ENCODE results near the gene ARL6IP4. TPM values are rescaled to one million over a fixed set of nuclear protein-coding genes. Genes with fewer than 3 reads are reported as not detected.

The ARL6IP4 gene
- total RNA-seq, 1 donor from 2014 or later, result 155 TPM

- intact Hi-C loops (cut with micrococcal nuclease), result loop anchor here (1.0 kb wide), 1 partner anchor 50 kb away; no protein-coding TSS in a partner anchor
- no peak for DNase-seq (ENCODE audit: low spot score)
- no peaks in the 10 kb centered on the region for H3K27me3 Mint-ChIP-seq (ENCODE audit: insufficient read depth)
Measured at GRCh38 chr12:123024819-123025391, 44.4 kb downstream of the ARL6IP4 start.

DNA sequence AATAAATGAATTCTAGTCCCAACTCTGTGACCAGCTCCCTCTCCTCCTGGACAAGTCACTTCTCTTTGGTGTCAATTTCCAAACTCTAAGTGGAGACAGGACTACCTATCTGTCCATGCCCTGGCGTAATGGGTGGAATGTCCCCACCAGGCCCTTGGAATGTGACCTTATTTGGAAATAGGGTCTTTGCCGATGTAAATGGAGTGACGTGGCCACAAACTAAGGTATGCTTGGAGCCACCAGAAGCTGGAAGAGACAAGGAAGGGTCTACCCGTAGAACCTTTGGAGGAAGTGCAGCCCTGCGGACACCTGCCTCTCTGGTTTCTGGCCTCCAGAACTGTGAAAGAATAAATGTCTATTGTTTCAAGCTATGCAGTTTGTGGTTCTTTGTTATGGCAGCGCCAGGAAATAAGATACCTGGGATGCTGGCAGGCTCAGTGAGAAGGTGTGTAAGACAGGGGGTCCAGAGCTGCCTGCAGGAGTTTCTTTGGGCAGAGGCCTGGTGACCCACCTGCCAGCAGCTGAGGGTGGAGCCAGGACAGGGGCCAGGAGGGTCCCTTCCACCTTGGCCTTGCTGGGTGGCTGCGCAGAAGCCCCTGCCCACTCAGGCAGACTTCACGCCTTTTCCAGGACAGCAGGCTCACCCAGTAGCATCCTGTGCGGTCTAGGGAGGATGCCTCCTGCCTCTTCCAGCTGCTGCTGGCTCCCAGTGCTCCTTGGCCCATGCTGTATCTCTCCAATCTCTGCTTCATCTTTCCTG is 45.8 kb downstream of the ARL6IP4 start:
- Mint-ChIP-seq H3K4me1 (ENCODE audit: low read depth) (peaks cover 17% of the 10 kb centered on the region), H3K4me3 (no peak overlapping the region), H3K27ac (no peak overlapping the region), H3K9me3 (no peaks in the 10 kb centered on the region), H3K36me3 (ENCODE audit: low read depth) (no peaks in the 10 kb centered on the region), H3K27me3 (ENCODE audit: insufficient read depth) (no peaks in the 10 kb centered on the region)
- intact Hi-C loops (cut with micrococcal nuclease), result no loop called here
- DNase-seq (ENCODE audit: low spot score), result no peak

More at GRCh38 chr12:123024819-123025391, 44.4 kb downstream of the ARL6IP4 start:
- peak overlapping the region; percentile 9 for H3K4me3 Mint-ChIP-seq
- peaks cover 17% of the 10 kb centered on the region for H3K4me1 Mint-ChIP-seq (ENCODE audit: low read depth)
- no peaks in the 10 kb centered on the region for H3K9me3 Mint-ChIP-seq
- peak overlapping the region; percentile 62 for H3K27ac Mint-ChIP-seq
- no peaks in the 10 kb centered on the region for H3K36me3 Mint-ChIP-seq (ENCODE audit: low read depth)

- H3K9me3 Mint-ChIP-seq, result no peaks in the 10 kb centered on the region
- DNase-seq (ENCODE audit: low spot score), result no peak
- H3K27ac Mint-ChIP-seq, result no peak overlapping the region
- H3K27me3 Mint-ChIP-seq (ENCODE audit: insufficient read depth), result no peaks in the 10 kb centered on the region
- intact Hi-C loops (cut with micrococcal nuclease), result no loop called here
- H3K36me3 Mint-ChIP-seq (ENCODE audit: low read depth), result peaks cover 3% of the 10 kb centered on the region
- H3K4me1 Mint-ChIP-seq (ENCODE audit: low read depth), result peaks cover 17% of the 10 kb centered on the region
- no peak overlapping the region for H3K4me3 Mint-ChIP-seq
Measured at GRCh38 chr12:123027726-123028445, 47.4 kb downstream of the ARL6IP4 start.

GRCh38 chr12:123028475-123028874 is 48.0 kb downstream of the ARL6IP4 start:
- no peak for DNase-seq (ENCODE audit: low spot score)
- intact Hi-C loops (cut with micrococcal nuclease), result no loop called here
- Mint-ChIP-seq H3K27ac (no peak overlapping the region), H3K4me3 (no peak overlapping the region), H3K27me3 (ENCODE audit: insufficient read depth) (no peaks in the 10 kb centered on the region), H3K4me1 (ENCODE audit: low read depth) (peaks cover 21% of the 10 kb centered on the region), H3K36me3 (ENCODE audit: low read depth) (peaks cover 7% of the 10 kb centered on the region), H3K9me3 (no peaks in the 10 kb centered on the region)

DNA sequence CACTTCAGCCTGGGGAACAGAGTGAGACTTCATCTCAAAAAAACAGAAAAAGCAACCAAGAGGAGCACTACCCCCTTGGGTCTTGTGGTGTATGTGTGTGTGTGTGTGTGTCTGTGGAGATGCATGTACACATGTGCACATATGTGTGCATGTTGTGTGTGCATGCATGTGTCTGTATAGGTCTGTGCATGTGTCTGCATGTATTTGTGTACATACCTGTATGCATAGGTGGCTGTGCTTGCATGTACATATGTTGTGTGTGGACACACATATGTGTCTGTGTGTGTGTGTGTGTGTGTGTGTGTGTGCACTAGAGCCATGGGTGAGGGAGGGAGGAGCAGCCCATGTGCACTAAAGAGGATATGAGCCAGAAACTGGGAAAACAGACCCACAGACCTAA is 49.1 kb downstream of the ARL6IP4 start:
- intact Hi-C loops (cut with micrococcal nuclease), result no loop called here
- no peak overlapping the region for H3K27ac Mint-ChIP-seq
- DNase-seq (ENCODE audit: low spot score), result no peak
- no peaks in the 10 kb centered on the region for H3K9me3 Mint-ChIP-seq
- peaks cover 21% of the 10 kb centered on the region for H3K4me1 Mint-ChIP-seq (ENCODE audit: low read depth)
- peaks cover 14% of the 10 kb centered on the region for H3K36me3 Mint-ChIP-seq (ENCODE audit: low read depth)
- H3K4me3 Mint-ChIP-seq, result no peak overlapping the region
- H3K27me3 Mint-ChIP-seq (ENCODE audit: insufficient read depth), result no peaks in the 10 kb centered on the region

GRCh38 chr12:123030686-123031085 is 50.2 kb downstream of the ARL6IP4 start:
- Mint-ChIP-seq H3K27ac (no peak overlapping the region), H3K4me3 (no peak overlapping the region), H3K27me3 (ENCODE audit: insufficient read depth) (no peaks in the 10 kb centered on the region), H3K36me3 (ENCODE audit: low read depth) (peaks cover 14% of the 10 kb centered on the region), H3K9me3 (no peaks in the 10 kb centered on the region), H3K4me1 (ENCODE audit: low read depth) (peaks cover 19% of the 10 kb centered on the region)
- DNase-seq (ENCODE audit: low spot score), result no peak
- intact Hi-C loops (cut with micrococcal nuclease), result no loop called here

DNA sequence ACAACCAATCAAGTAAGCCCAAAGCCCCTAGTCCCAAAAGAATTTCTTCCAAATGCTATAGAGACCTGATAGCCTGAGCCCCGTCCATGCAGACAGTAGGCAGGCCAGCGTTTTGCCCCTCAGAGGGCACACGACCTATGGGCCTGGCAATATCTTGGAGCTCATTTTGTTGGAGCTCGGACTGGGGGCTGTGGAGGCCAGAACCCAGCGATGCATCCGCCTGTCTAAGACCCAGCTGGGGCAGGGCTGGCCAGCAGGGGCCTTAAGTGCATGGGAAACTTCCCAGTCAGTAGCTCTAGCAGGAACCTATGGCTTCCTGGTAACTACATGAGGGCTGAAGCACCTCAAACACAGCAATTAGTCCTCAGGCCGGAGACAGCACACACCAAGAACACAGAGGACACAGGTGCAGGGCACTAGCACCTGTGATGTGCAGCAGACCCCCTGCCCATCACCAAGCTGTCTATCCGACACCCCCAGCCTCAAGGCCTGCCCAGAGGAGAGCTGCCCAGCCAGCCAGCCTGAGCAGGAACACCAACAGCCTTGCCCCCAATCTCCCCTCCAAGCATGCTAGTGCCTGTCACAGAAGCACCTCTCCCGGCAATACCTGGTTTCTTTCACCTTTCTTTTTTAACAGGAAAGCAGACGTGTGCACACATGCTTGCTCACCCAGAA is 50.8 kb downstream of the ARL6IP4 start:
- peaks cover 19% of the 10 kb centered on the region for H3K4me1 Mint-ChIP-seq (ENCODE audit: low read depth)
- intact Hi-C loops (cut with micrococcal nuclease), result no loop called here

More for the DNA sequence above, 50.8 kb downstream of the ARL6IP4 start:
- no peak for DNase-seq (ENCODE audit: low spot score)
- H3K9me3 Mint-ChIP-seq, result no peaks in the 10 kb centered on the region
- H3K4me3 Mint-ChIP-seq, result no peak overlapping the region
- H3K36me3 Mint-ChIP-seq (ENCODE audit: low read depth), result peaks cover 14% of the 10 kb centered on the region
- H3K27me3 Mint-ChIP-seq (ENCODE audit: insufficient read depth), result no peaks in the 10 kb centered on the region
- H3K27ac Mint-ChIP-seq, result no peak overlapping the region

Other genes starting within 250 kb of the ARL6IP4 start
- gene HCAR1, start 249.8 kb upstream of the ARL6IP4 start, total RNA-seq, result 7.6 and 8.6 TPM in 2 replicates
- 87.6 and 88.7 TPM in 2 replicates for gene DENR, start 227.9 kb upstream of the ARL6IP4 start, total RNA-seq
- gene CCDC62, start 206.1 kb upstream of the ARL6IP4 start, total RNA-seq, result 0.93 and 1.3 TPM in 2 replicates
- 26.6 and 29.5 TPM in 2 replicates for gene HIP1R, start 145.2 kb upstream of the ARL6IP4 start, total RNA-seq
- gene VPS37B, start 84.6 kb upstream of the ARL6IP4 start, total RNA-seq, result 12.7 and 14.3 TPM in 2 replicates
- gene ABCB9, start 14.2 kb upstream of the ARL6IP4 start, total RNA-seq, result 3.8 and 4.4 TPM in 2 replicates
- 18.0 and 22.1 TPM in 2 replicates for gene OGFOD2, start 5.4 kb upstream of the ARL6IP4 start, total RNA-seq
- gene PITPNM2, start 170.4 kb downstream of the ARL6IP4 start, total RNA-seq, result 22.3 and 25.5 TPM in 2 replicates